HepG2 (cell line): ENCODE data around the gene FBXO9. TPM values are rescaled to one million over a fixed set of nuclear protein-coding genes. Genes with fewer than 3 reads are reported as not detected.

Experiments
- ATAC-seq: fragments of 200-7000 bp; cut with Tn5 transposase; 3 replicates; pipeline ENCODE4 v1.9.1; 2020; ENCODE audit warnings: mild to moderate bottlenecking, moderate library complexity
- BruUV-seq: library from RNA; stranded (reverse); fragments of 400-500 nt; replicated peaks from 2 replicates; lab custom pipeline; 2021; lab: Mats Ljungman, UMichigan
- CTCF ChIA-PET: fragments of 300-600 bp; formaldehyde crosslinking; extraction: SDS; loops from one replicate; lab custom pipeline; 2021; ENCODE audit warnings: low total read pairs, inconsistent platforms, low intra/inter-chr PET ratio; lab: Yijun Ruan, JAX
- POLR2A ChIA-PET: fragments of 350-600 bp; sonication (Branson Sonifier 250); formaldehyde crosslinking; loops from one replicate; lab custom pipeline; 2020; ENCODE audit warnings: antibody characterized with exemption, inconsistent platforms; lab: Yijun Ruan, JAX
- DNase-seq: peaks from one replicate; pipeline ENCODE4 v3.0.0-alpha.2; 2015; ENCODE audit warnings: low spot score
- FAIRE-seq: peaks from 3 replicates; lab custom pipeline; 2011; peaks lifted over from hg19 to GRCh38; lab: Jason Lieb, UNC
- H2AFZ ChIP-seq: one replicate; pipeline ENCODE4 v1.6.1; 2011; ENCODE audit warnings: low read length, inconsistent platforms
- H3K27ac ChIP-seq: fragments of 300-600 bp; 3 replicates; pipeline ENCODE4 v1.8.0; 2011; ENCODE audit warnings: mixed run types, mild to moderate bottlenecking, mixed read lengths, low read length, inconsistent platforms; ENCODE audit not compliant: insufficient read depth; ENCODE audit errors: extremely low read length
- H3K27me3 ChIP-seq, 2 experiments: fragments of 200-600 bp in 1 of 2; 2 replicates in 1 of 2; 3 replicates in 1 of 2; pipeline versions ENCODE4 v1.6.0 to v1.8.0; 2011; ENCODE audit warnings: low read length in 2 of 2, mild to moderate bottlenecking in 2 of 2, moderate library complexity in 2 of 2, inconsistent platforms in 1 of 2; ENCODE audit not compliant: insufficient read depth in 2 of 2, control insufficient read depth in 1 of 2
- H3K36me3 ChIP-seq, 2 experiments: fragments of 200-600 bp in 1 of 2; replicated peaks in 1 of 2; 2 replicates in 1 of 2; 3 replicates in 1 of 2; pipeline versions ENCODE4 v1.5.1 to v1.8.0; 2011; ENCODE audit warnings: low read length in 2 of 2, inconsistent platforms in 1 of 2; ENCODE audit not compliant: insufficient read depth in 2 of 2, control insufficient read depth in 1 of 2
- H3K4me1 ChIP-seq: 2 replicates; pipeline ENCODE4 v1.5.1; 2012; ENCODE audit warnings: low read length, inconsistent platforms; ENCODE audit not compliant: insufficient read depth
- H3K4me2 ChIP-seq: 2 replicates; pipeline ENCODE4 v1.6.0; 2011; ENCODE audit warnings: low read depth, low read length, inconsistent platforms
- H3K4me3 ChIP-seq, 3 experiments: fragments of 200-600 bp in 1 of 3; sonication (generic), shearing (Covaris generic) in 1 of 3; replicated peaks in 1 of 3; 2 replicates each; pipeline ENCODE4 v1.5.1; 2011 to 2016; ENCODE audit warnings: low read length in 3 of 3, inconsistent platforms in 2 of 3, low read depth in 2 of 3, mild to moderate bottlenecking in 2 of 3, control low read depth in 1 of 3, mixed read lengths in 1 of 3; ENCODE audit not compliant: insufficient read depth in 1 of 3
- H3K79me2 ChIP-seq: one replicate; pipeline ENCODE4 v1.6.1; 2011; ENCODE audit warnings: low read length, inconsistent platforms; ENCODE audit not compliant: insufficient read depth
- H3K9ac ChIP-seq: 2 replicates; pipeline ENCODE4 v1.6.0; 2011; ENCODE audit warnings: mild to moderate bottlenecking, low read depth, low read length, inconsistent platforms; ENCODE audit not compliant: insufficient read depth
- H3K9me3 ChIP-seq: 2 replicates; pipeline ENCODE4 v1.5.1; 2012; ENCODE audit warnings: mild to moderate bottlenecking, low read length
- H4K20me1 ChIP-seq: 2 replicates; pipeline ENCODE4 v1.6.0; 2011; ENCODE audit warnings: inconsistent platforms, mild to moderate bottlenecking, low read length, moderate library complexity; ENCODE audit not compliant: insufficient read depth
- BRD4 ChIP-seq: sonication (generic); formaldehyde crosslinking; IDR thresholded peaks from 2 replicates; pipeline ENCODE4 v1.4.0; 2020; ENCODE audit warnings: missing genetic modification reagents
- EP300 ChIP-seq, 3 experiments: sonication (generic) in 1 of 3; formaldehyde crosslinking in 1 of 3; IDR thresholded peaks; 2 replicates each; pipeline versions ENCODE4 v1.5.1 to v1.6.1; 2011 to 2020; ENCODE audit warnings: low read depth in 2 of 3, low read length in 2 of 3, borderline replicate concordance in 1 of 3, improper control_type of control experiment in 1 of 3, mild to moderate bottlenecking in 1 of 3, missing genetic modification reagents in 1 of 3, moderate library complexity in 1 of 3
- FIP1L1 ChIP-seq: fragments of 200-400 bp; formaldehyde crosslinking; IDR thresholded peaks from 2 replicates; pipeline ENCODE4 v1.6.1; 2018; ENCODE audit warnings: low read depth, mild to moderate bottlenecking, low read length, moderate library complexity, borderline replicate concordance; ENCODE audit not compliant: insufficient read depth
- GATA4 ChIP-seq: sonication (generic); IDR thresholded peaks from 2 replicates; pipeline ENCODE4 v1.6.1; 2016; ENCODE audit warnings: antibody characterized with exemption, low read depth, borderline replicate concordance
- IKZF4 ChIP-seq: sonication (generic); formaldehyde crosslinking; IDR thresholded peaks from 2 replicates; pipeline ENCODE4 v1.5.1; 2020; ENCODE audit warnings: borderline replicate concordance, mild to moderate bottlenecking, low read depth, missing genetic modification reagents; ENCODE audit errors: not compliant biosample characterization
- PRMT3 ChIP-seq: sonication (generic); formaldehyde crosslinking; IDR thresholded peaks from 2 replicates; pipeline ENCODE4 v1.8.1; 2022; ENCODE audit warnings: low read depth, mild to moderate bottlenecking, moderate library complexity, missing genetic modification reagents, borderline replicate concordance
- RXRB ChIP-seq: IDR thresholded peaks from 2 replicates; pipeline ENCODE4 v1.6.1; 2016; ENCODE audit warnings: borderline replicate concordance, missing genetic modification reagents, missing compliant biosample characterization
- SALL1 ChIP-seq: sonication (generic); formaldehyde crosslinking; IDR thresholded peaks from 2 replicates; pipeline ENCODE4 v1.8.0; 2022; ENCODE audit warnings: mild to moderate bottlenecking, missing genetic modification reagents
- TARDBP ChIP-seq: sonication (generic); formaldehyde crosslinking; IDR thresholded peaks from 2 replicates; pipeline ENCODE4 v1.8.0; 2022; ENCODE audit warnings: mild to moderate bottlenecking, missing genetic modification reagents
- YEATS4 ChIP-seq: sonication (generic); formaldehyde crosslinking; IDR thresholded peaks from 2 replicates; pipeline ENCODE4 v1.4.0; 2020; ENCODE audit warnings: missing genetic modification reagents, borderline replicate concordance
- ZBTB8A ChIP-seq: sonication (generic); formaldehyde crosslinking; IDR thresholded peaks from 2 replicates; pipeline ENCODE4 v1.4.0; 2020; ENCODE audit warnings: mild to moderate bottlenecking, low read depth, missing genetic modification reagents, borderline replicate concordance
- ZMYM4 ChIP-seq: sonication (generic); formaldehyde crosslinking; IDR thresholded peaks from 2 replicates; pipeline ENCODE4 v1.8.1; 2023; ENCODE audit warnings: mild to moderate bottlenecking, missing genetic modification reagents
- ZNF337 ChIP-seq: sonication (generic); formaldehyde crosslinking; IDR thresholded peaks from 2 replicates; pipeline ENCODE4 v1.5.1; 2020; ENCODE audit warnings: missing genetic modification reagents, low read depth, mild to moderate bottlenecking, borderline replicate concordance
- WGBS: methylation state at CpG from one replicate; pipeline ENCODE4 v1.1.6; 2017; ENCODE audit warnings: low lambda C conversion rate; 5-methylcytosine and 5-hydroxymethylcytosine counted together
- in situ Hi-C: cut with HindIII; loops from 2 replicates; pipeline ENCODE4 v1.10.0; 2017; ENCODE audit warnings: low pct_unique_long_range_greater_than_20kb; ENCODE audit not compliant: extremely low pct_ligation_motif_present
- intact Hi-C: fragments of 100-400 bp; cut with micrococcal nuclease; formaldehyde crosslinking; loops from one replicate; pipeline ENCODE4 v1.10.0; 2022; ENCODE audit not compliant: unreplicated experiment
- polyA plus RNA-seq, 8 experiments: library from polyadenylated mRNA; depleted of rRNA in 3 of 8; stranded (reverse) in 7 of 8; unstranded in 1 of 8; fragments of >200 nt; fragmentation: Illumina TruSeq in 4 of 8; extraction: Trizol in 4 of 8; gene quantifications; 2 replicates each; pipeline versions ENCODE4 v1.2.1 to v1.2.3, GENCODE V29; 2011 to 2016; ENCODE audit warnings: low read depth in 4 of 8, missing spikeins in 1 of 8, mixed read lengths in 1 of 8; ENCODE audit not compliant: insufficient read depth in 1 of 8
- total RNA-seq, 5 experiments: library from RNA; depleted of rRNA; stranded (reverse); fragments of >200 nt; fragmentation: Illumina TruSeq; extraction: Trizol; gene quantifications; 2 replicates each; pipeline ENCODE4 v1.2.3, GENCODE V29; 2016; ENCODE audit warnings: low read depth in 1 of 5
- TF ChIP-seq, protein P1 (sequence below): sonication (generic); formaldehyde crosslinking; IDR thresholded peaks from 2 replicates; pipeline ENCODE4 v1.8.0; 2022; ENCODE audit warnings: mild to moderate bottlenecking, missing genetic modification reagents
- TF ChIP-seq, protein P2 (sequence below): sonication (generic); formaldehyde crosslinking; IDR thresholded peaks from 2 replicates; pipeline ENCODE4 v1.4.0; 2020; ENCODE audit warnings: missing genetic modification reagents
- TF ChIP-seq, protein P3 (sequence below): sonication (generic); formaldehyde crosslinking; IDR thresholded peaks from 2 replicates; pipeline ENCODE4 v1.4.0; 2020; ENCODE audit warnings: mild to moderate bottlenecking, missing genetic modification reagents

Gene FBXO9
- total and polyA plus RNA-seq, 2 of the 13 experiments (the other 11 are each of a cell fraction or from before 2014, with no cell fraction given): 64.3 to 98.4 TPM

DNA sequence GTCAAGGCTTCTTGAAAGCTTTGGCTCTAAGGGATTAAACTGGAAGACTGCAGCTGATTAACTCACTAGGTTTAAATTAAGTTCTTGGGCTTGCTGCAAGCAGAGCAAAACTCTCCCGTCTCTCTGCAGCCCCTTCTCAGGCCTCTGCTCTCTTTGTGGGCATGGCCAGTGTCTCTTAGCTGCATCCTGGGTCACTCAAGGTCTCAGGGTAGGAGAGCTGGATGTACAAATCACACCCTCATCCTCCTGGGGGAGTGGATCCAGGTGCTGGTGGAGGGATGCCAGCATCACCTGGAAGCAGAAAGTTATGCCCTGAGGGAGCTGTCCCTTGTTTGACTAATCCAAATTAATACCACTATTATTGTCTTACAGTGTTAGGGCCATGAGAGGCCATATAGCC lies 47.7 kb downstream of the FBXO9 start (continued):
- TF ChIP-seq RXRB (CRISPR knock-in tag): no peak
- TF ChIP-seq BRD4 (CRISPR knock-in tag): no peak

DNA sequence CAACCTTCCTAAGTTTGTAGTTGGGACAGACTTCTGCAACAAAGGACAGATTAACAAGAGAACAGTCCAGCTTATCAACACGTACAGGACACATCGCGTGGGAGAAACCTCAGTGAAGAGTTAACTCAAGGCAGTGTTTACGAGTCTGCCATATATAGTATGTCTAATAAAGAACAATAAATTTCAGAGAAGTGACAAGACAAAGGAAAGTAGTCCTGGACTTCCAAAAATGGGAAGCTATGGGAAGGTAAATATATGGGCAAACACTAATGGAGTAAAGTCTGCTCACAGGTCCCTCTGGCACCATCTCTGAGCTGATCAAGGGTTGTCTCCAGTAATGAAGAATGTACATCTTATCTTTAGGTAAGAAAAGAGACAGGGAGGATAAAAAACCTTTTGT lies 48.5 kb downstream of the FBXO9 start:
- no peaks in the 10 kb centered on the region for H3K36me3 ChIP-seq
- no peak overlapping the region for H3K27ac ChIP-seq
- no peaks in the 10 kb centered on the region for H3K79me2 ChIP-seq
- ATAC-seq (peak; percentile 56), DNase-seq (peak; percentile 68), FAIRE-seq (peak; percentile 56)
- no peak overlapping the region for H3K9ac ChIP-seq
- BruUV-seq: no TSS peak
- H3K4me2 ChIP-seq: peak overlapping the region; percentile 52
- ChIA-PET POLR2A (no interaction called here), CTCF (no interaction called here)
- peaks cover 9% of the 10 kb centered on the region; the same call in 1 of the 2 replicates for H3K9me3 ChIP-seq
- H3K4me3 ChIP-seq: no peak overlapping the region; a peak in 1 of 6 replicates
- in situ Hi-C loops (no loop called here), intact Hi-C loops (loop anchor here (10.0 kb wide), 1 partner anchor 191 kb away; no protein-coding TSS in a partner anchor)
- peak overlapping the region; percentile 3 for H2AFZ ChIP-seq
- H3K27me3 ChIP-seq: no peaks in the 10 kb centered on the region
- 3% methylated on average over 4 of the region's 4 CpGs for WGBS
- H4K20me1 ChIP-seq: no peaks in the 10 kb centered on the region
- peaks cover 69% of the 10 kb centered on the region for H3K4me1 ChIP-seq
- TF ChIP-seq GATA4 (no peak), FIP1L1 (no peak), ZBTB8A (no peak), ZMYM4 (CRISPR knock-in tag) (0 out of 2 replicates have a peak, but pooled peaks have one; percentile 18), IKZF4 (no peak), YEATS4 (CRISPR knock-in tag) (no peak), SALL1 (CRISPR knock-in tag) (no peak), EP300 (IDR thresholded peaks at IDR 0.05; ENCODE audit: low read depth in 2 of 2, low read length in 2 of 2) (peak in 1 of 2 experiments; percentile 42; a peak in 1 of 4 replicates), EP300 (CRISPR knock-in tag; IDR thresholded peaks at IDR 0.05; ENCODE audit: borderline replicate concordance) (no peak), ZNF337 (no peak), PRMT3 (no peak), TARDBP (CRISPR knock-in tag) (peak; percentile 34; the same call in 1 of the 2 replicates)
- TF ChIP-seq, protein P1, sequence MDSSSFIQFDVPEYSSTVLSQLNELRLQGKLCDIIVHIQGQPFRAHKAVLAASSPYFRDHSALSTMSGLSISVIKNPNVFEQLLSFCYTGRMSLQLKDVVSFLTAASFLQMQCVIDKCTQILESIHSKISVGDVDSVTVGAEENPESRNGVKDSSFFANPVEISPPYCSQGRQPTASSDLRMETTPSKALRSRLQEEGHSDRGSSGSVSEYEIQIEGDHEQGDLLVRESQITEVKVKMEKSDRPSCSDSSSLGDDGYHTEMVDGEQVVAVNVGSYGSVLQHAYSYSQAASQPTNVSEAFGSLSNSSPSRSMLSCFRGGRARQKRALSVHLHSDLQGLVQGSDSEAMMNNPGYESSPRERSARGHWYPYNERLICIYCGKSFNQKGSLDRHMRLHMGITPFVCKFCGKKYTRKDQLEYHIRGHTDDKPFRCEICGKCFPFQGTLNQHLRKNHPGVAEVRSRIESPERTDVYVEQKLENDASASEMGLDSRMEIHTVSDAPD: 0 out of 2 replicates have a peak, but pooled peaks have one; percentile 48
- TF ChIP-seq, protein P2, sequence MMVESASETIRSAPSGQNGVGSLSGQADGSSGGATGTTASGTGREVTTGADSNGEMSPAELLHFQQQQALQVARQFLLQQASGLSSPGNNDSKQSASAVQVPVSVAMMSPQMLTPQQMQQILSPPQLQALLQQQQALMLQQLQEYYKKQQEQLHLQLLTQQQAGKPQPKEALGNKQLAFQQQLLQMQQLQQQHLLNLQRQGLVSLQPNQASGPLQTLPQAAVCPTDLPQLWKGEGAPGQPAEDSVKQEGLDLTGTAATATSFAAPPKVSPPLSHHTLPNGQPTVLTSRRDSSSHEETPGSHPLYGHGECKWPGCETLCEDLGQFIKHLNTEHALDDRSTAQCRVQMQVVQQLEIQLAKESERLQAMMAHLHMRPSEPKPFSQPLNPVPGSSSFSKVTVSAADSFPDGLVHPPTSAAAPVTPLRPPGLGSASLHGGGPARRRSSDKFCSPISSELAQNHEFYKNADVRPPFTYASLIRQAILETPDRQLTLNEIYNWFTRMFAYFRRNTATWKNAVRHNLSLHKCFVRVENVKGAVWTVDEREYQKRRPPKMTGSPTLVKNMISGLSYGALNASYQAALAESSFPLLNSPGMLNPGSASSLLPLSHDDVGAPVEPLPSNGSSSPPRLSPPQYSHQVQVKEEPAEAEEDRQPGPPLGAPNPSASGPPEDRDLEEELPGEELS (CRISPR knock-in tag): peak; percentile 33; the same call in 1 of the 2 replicates
- TF ChIP-seq, protein P3, sequence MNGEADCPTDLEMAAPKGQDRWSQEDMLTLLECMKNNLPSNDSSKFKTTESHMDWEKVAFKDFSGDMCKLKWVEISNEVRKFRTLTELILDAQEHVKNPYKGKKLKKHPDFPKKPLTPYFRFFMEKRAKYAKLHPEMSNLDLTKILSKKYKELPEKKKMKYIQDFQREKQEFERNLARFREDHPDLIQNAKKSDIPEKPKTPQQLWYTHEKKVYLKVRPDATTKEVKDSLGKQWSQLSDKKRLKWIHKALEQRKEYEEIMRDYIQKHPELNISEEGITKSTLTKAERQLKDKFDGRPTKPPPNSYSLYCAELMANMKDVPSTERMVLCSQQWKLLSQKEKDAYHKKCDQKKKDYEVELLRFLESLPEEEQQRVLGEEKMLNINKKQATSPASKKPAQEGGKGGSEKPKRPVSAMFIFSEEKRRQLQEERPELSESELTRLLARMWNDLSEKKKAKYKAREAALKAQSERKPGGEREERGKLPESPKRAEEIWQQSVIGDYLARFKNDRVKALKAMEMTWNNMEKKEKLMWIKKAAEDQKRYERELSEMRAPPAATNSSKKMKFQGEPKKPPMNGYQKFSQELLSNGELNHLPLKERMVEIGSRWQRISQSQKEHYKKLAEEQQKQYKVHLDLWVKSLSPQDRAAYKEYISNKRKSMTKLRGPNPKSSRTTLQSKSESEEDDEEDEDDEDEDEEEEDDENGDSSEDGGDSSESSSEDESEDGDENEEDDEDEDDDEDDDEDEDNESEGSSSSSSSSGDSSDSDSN (CRISPR knock-in tag): no peak
